Right lung (tissue), 5 donors: ENCODE data around the gene LTN1. TPM values are rescaled to one million over a fixed set of nuclear protein-coding genes. Genes with fewer than 3 reads are reported as not detected.

ENCODE experiments used
- DNase-seq, 2 donors: peaks; one replicate each; pipeline ENCODE4 v3.0.0-alpha.2; 2013
- polyA plus RNA-seq, 5 donors: library from polyadenylated mRNA; unstranded; fragments of 120-200 nt; gene quantifications; one replicate each; pipeline versions ENCODE4 v1.2.1 to v1.2.3, GENCODE V29; 2013; ENCODE audit warnings: inconsistent platforms in 1 of 5, low replicate concordance in 1 of 5; ENCODE audit not compliant: insufficient read length in 5 of 5, insufficient read depth in 1 of 5

Gene LTN1
- polyA plus RNA-seq, 5 donors, result 21.7 to 47.8 (median 36.9) TPM

- DNase-seq, result no peak
These were observed 108.7 kb downstream of the LTN1 start for GRCh38 chr21:28883931-28884330.

- DNase-seq, result no peak
These were observed 110.3 kb downstream of the LTN1 start for GRCh38 chr21:28882345-28882744.

Other genes starting within 250 kb of the LTN1 start
- gene RWDD2B, start 26.5 kb upstream of the LTN1 start, polyA plus RNA-seq, result 10 to 100 TPM; 22.5 to 29.6 (median 23.4) TPM
- gene USP16, start 31.8 kb upstream of the LTN1 start, polyA plus RNA-seq, result 10 to 100 TPM; 44.9 to 70.5 (median 59.3) TPM
- gene CCT8, start 80.8 kb upstream of the LTN1 start, polyA plus RNA-seq, result 100 to 1,000 TPM; 229 to 293 (median 238) TPM
- gene MAP3K7CL, start 137.8 kb upstream of the LTN1 start, polyA plus RNA-seq, result 1 to 10 TPM; 5.2 to 7.9 (median 6.6) TPM